HG02759 (cell line): ENCODE measurements around the gene CISD3.

Source experiments
- ATAC-seq: cut with Tn5 transposase; IDR thresholded peaks from one replicate; pipeline ENCODE4 v1.9.1; 2021; ENCODE audit warnings: mild to moderate bottlenecking, moderate library complexity; ENCODE audit not compliant: unreplicated experiment

The CISD3 gene

GRCh38 chr17:38766341-38766740, 36.2 kb downstream of the CISD3 start:
- ATAC-seq, result no peak

- no peak for ATAC-seq
Observed at GRCh38 chr17:38768417-38768816, 38.3 kb downstream of the CISD3 start.

- ATAC-seq, result no peak
Observed at GRCh38 chr17:38773258-38773657, 43.1 kb downstream of the CISD3 start.

- ATAC-seq, result no peak
Observed at GRCh38 chr17:38777641-38778250, 47.6 kb downstream of the CISD3 start.

- ATAC-seq, result no peak
Observed at GRCh38 chr17:38779965-38780752, 50.0 kb downstream of the CISD3 start.

- no peak for ATAC-seq
Observed at GRCh38 chr17:38783227-38783626, 53.1 kb downstream of the CISD3 start.
